GM12872 (cell line): ENCODE data around the gene OGDHL.

Experiments
- TF ChIP-seq, protein P1 (sequence below): IDR thresholded peaks from 3 replicates; pipeline ENCODE4 v1.5.1; 2011; ENCODE audit warnings: low read depth, mild to moderate bottlenecking, low read length, moderate library complexity; ENCODE audit not compliant: insufficient read depth

OGDHL gene

DNA sequence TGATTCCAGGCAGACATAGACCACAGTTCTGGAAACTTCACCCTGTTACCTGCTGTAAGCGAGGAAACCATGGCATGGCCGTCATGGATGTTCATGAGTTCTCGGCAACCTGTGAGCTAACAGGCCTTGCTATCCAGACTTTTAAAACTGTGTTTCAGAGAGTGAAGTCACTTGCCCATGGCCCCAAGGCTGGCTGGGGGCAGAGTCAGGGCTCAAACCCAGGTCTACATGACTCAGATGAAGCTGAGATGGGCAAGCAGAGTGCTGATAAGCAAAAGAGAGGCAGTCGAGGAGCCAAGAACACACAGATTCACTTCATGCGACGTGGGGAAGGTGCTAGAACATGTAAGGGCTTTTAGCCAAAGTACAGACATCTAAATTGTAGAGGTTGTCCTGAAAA is 51.2 kb downstream of the OGDHL start:
- TF ChIP-seq, protein P1, sequence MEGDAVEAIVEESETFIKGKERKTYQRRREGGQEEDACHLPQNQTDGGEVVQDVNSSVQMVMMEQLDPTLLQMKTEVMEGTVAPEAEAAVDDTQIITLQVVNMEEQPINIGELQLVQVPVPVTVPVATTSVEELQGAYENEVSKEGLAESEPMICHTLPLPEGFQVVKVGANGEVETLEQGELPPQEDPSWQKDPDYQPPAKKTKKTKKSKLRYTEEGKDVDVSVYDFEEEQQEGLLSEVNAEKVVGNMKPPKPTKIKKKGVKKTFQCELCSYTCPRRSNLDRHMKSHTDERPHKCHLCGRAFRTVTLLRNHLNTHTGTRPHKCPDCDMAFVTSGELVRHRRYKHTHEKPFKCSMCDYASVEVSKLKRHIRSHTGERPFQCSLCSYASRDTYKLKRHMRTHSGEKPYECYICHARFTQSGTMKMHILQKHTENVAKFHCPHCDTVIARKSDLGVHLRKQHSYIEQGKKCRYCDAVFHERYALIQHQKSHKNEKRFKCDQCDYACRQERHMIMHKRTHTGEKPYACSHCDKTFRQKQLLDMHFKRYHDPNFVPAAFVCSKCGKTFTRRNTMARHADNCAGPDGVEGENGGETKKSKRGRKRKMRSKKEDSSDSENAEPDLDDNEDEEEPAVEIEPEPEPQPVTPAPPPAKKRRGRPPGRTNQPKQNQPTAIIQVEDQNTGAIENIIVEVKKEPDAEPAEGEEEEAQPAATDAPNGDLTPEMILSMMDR: no peak

DNA sequence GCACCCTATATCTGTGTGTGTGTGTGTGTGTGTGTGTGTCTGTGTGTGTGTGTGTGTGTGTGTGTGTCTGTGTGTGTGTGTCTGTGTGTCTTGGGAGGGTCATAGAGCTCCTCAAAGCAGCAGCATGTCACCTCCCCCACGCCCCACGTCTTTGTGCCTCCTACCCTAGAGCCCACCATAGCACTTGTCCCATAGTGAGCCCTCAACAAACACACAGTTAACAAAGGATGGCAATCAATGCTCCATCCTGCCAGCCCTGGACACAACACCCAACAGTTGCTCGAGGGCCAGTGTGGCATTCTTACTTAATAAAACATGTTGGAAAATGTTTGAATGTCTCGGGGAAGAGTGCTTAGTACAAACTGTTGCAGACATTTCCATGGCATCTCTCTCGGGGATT is 52.2 kb downstream of the OGDHL start:
- TF ChIP-seq, protein P1: no peak

DNA sequence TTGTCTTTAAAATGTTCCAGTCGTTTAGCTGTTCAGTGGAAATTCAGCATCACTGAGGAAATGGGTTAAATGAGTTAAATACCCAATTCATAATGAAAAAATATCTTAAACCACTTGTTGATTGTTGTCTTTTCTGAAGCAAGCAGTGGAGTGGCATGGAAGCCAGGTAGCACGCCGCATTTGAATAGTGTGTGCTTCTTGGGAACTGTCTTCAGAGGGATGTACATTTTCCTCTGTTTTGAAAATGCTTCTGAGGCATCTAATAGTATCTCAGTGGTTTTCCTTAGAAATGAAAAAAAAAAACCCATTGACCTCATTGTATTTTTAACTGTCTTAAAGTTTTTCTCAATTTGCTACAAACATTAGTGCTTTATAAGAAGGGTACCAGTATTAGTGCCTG is 54.5 kb downstream of the OGDHL start:
- TF ChIP-seq, protein P1: no peak

DNA sequence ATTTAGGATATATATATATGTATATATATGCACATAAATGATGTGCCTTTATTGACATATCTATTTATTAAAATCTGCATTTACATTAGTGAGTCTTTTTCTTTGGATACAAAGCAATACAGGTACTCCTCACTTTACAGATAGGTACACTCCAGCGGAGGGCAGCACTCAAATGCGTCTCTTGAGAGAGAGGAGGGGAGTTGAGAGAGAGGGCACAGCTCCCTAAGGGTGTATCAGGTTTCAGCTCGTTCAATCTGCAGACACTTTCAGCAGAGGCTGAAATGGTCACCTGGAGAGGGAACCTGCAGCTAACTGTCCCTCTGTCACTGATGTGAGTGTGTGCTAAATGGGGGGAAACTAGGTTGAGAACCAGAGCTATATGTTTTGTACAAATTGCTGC is 61.1 kb downstream of the OGDHL start:
- TF ChIP-seq, protein P1: no peak

DNA sequence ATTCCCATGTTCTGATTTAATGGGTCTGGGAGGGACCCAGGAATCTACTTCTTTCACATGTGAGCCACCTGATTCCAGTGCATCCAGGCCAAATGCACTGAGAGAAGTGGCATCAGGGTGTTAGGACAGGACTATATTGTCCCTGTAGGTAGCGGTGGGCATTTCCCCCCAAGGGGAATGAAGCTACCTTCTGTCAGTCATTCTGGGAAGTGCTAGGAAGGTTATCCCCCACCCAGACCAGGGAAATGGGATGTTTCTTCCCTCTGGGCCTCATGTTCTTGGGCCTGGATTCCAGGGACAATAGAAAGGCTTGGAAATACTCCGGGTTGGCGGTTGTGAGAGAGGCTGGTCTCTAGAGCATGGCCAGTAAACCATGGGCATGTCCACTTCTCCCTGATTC is 61.9 kb downstream of the OGDHL start:
- TF ChIP-seq, protein P1: no peak

DNA sequence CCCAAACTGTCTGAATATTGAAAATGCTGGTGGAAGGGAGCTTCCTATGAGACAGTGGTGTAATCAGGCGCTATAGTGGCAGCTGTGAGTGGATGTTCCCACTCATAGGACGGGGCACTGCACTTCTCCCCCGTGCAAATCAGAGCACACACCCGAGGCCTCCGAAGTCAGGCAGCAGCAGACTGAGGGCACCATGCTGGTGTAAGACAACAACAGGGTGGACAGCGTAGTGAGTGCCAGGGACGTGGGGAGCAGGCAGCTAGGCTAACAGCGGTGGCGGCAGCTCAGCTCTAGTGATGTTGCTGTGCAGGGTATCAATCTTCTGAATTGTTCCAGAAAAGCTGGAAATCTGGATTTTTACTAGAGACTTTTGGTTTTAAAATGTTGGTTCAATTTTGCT is 63.4 kb downstream of the OGDHL start:
- TF ChIP-seq, protein P1: no peak

DNA sequence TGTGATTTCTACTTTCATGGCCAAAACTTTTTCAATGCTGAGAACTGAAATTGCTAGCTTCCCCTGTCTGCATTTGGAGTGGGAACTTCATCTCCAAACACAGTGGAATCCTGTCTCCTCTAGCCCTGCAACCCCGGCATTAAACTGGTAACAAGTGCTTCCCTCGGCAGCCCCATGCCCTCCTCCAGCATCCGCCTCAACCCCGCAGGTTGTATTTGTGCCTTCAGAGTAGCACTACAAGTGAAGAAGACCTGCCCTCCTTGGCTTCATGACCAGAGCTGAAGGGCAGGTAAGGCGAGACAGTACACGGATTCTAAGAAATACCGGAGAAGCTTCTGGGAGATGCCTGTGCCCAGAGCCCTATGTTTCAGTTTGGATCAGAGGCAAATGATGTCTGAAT is 65.8 kb downstream of the OGDHL start:
- TF ChIP-seq, protein P1: no peak

DNA sequence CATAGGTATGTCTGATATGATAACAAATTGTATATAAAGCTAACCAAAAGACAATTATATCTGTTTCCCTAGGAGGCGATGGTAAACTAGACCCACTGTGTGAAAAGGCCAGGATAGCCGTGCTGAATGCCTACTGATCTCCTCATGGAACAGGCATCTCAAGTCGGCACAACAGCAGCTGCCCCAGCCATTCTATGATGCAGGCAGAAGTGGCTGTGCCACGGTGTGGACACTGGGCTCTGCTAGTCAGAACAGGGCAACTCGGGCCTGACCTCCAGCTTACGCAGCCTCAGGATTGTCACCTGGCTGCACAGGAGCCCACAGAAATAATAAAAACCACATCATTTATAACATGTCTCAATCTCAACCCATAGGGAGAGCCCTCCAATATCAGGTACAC is 67.7 kb downstream of the OGDHL start:
- TF ChIP-seq, protein P1: no peak
